Measurements from ENCODE around the gene INSR.
"Not testable (repeated sequence)": the region's sequence is repeated elsewhere in the genome, so short reads cannot be mapped to it uniquely, and the experiment has no call there.

The INSR gene

DNA sequence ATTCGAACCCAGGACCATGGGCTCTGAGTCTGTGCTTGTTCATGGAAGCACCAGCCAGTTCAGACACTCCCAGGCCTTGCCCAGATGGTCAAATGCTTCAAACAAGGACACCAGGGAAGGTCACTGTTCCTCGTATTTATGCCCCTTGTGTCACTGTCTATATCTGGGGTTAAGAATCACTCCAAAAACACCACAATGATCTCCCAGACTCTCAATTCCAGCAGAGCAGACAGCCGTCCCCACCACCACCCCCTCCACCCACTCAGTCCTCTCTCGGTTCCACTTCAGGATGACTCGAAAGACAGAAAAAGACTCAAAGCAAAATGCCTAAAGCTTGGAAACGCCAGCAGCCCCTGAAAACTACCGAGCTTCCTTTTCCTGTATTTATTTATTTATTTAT lies 79.0 kb downstream of the INSR start:
- H3K27ac ChIP-seq (ENCODE audit: low read depth, low read length) = no peak overlapping the region

DNA sequence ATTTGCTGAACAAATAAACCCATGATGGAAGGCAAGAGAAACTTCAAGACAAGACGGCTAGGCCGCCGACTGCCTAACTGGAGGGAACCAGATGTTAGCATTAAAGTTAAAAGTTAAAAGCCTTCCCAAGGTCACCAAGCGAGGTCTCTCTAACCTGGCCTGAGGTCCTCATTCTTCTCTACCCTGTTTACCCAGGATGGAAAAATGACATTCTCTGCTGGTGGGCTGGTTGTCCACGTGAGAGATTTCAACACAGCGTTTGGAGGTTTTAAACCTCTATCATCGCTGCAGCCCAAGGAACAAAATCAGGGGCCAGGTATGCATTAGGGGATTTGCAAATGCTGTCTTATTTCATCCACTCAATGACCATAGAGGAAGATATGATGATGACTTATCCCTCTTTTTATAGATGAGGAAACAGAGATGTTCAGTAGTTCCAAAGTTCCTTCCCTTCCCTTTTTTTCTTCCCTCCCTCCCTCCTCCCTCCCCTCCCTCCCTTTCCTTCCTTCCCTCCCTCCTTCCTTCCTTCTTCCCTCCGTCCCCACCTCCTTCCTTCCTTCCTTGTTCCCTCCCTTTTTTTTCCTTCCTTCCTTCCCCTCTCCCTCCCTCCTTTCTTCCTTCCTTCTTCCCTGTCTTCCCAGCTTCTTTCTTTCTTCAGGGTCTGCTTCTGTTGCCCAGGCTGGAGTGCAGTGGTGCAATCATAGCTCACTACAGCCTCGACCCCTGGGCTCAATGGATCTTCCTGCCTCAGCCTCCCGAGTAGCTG lies 79.7 kb downstream of the INSR start:
- Histone ChIP-seq H3K27ac (ENCODE audit: low read depth, low read length) (no peak overlapping the region), H3K9me3 (ENCODE audit: low read length) (no peaks in the 10 kb centered on the region), H3K4me1 (ENCODE audit: insufficient read depth, low read length) (peaks cover 4% of the 10 kb centered on the region), H3K4me3 (ENCODE audit: low read depth in 1 of 2, low read length in 2 of 2) (no peak overlapping the region), H3K27me3 (ENCODE audit: control insufficient read depth in 1 of 2, insufficient read depth in 2 of 2, low read length in 2 of 2) (no peaks in the 10 kb centered on the region), H3K9ac (ENCODE audit: low read length) (no peak overlapping the region), H3K36me3 (ENCODE audit: insufficient read depth, low read length) (no peaks in the 10 kb centered on the region)

More for the DNA sequence above, 79.0 kb downstream of the INSR start:
- Histone ChIP-seq H3K4me3 (ENCODE audit: low read depth in 1 of 2, low read length in 2 of 2) (no peak overlapping the region), H3K27me3 (ENCODE audit: control insufficient read depth in 1 of 2, insufficient read depth in 2 of 2, low read length in 2 of 2) (no peaks in the 10 kb centered on the region), H3K4me1 (ENCODE audit: insufficient read depth, low read length) (peaks cover 4% of the 10 kb centered on the region), H3K9ac (ENCODE audit: low read length) (no peak overlapping the region), H3K9me3 (ENCODE audit: low read length) (no peaks in the 10 kb centered on the region), H3K36me3 (ENCODE audit: insufficient read depth, low read length) (no peaks in the 10 kb centered on the region)

DNA sequence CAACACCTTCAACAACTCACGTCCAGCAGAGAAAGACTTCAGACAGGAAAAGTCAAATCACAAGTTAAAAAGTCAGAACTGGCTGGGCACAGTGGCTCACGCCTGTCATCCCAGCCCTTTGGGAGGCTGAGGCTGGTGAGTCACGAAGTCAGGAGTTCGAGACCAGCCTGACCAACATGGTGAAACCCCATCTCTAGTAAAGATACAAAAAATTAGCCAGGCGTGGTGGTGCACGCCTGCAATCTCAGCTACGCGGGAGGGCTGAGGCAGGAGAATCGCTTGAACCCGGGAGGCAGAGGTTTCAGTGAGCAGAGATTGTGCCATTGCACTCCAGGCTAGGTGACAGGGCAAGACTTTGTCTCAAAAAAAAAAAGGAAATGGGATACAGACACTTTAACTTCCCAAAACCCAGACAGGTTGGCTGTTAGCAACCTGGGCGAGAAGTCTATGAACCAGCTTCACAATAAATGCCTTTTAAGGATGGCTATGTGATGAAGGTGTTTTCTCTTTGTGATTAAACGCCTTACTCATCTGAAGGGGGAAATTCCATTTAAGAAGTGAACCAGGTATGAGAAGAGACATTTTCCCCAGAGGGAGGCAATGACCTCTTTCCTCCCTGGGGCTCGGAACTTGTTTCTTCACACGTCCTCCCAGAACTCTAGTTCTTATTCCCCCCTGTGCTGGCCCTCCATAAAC lies 80.4 kb downstream of the INSR start:
- H3K27ac ChIP-seq (ENCODE audit: low read depth, low read length) = no peak overlapping the region
- no peaks in the 10 kb centered on the region for H3K27me3 ChIP-seq (ENCODE audit: control insufficient read depth in 1 of 2, insufficient read depth in 2 of 2, low read length in 2 of 2)
- H3K36me3 ChIP-seq (ENCODE audit: insufficient read depth, low read length) = no peaks in the 10 kb centered on the region
- no peak overlapping the region for H3K4me3 ChIP-seq (ENCODE audit: low read depth in 1 of 2, low read length in 2 of 2)
- H3K4me1 ChIP-seq (ENCODE audit: insufficient read depth, low read length) = peaks cover 4% of the 10 kb centered on the region
- H3K9ac ChIP-seq (ENCODE audit: low read length) = no peak overlapping the region
- no peaks in the 10 kb centered on the region for H3K9me3 ChIP-seq (ENCODE audit: low read length)

DNA sequence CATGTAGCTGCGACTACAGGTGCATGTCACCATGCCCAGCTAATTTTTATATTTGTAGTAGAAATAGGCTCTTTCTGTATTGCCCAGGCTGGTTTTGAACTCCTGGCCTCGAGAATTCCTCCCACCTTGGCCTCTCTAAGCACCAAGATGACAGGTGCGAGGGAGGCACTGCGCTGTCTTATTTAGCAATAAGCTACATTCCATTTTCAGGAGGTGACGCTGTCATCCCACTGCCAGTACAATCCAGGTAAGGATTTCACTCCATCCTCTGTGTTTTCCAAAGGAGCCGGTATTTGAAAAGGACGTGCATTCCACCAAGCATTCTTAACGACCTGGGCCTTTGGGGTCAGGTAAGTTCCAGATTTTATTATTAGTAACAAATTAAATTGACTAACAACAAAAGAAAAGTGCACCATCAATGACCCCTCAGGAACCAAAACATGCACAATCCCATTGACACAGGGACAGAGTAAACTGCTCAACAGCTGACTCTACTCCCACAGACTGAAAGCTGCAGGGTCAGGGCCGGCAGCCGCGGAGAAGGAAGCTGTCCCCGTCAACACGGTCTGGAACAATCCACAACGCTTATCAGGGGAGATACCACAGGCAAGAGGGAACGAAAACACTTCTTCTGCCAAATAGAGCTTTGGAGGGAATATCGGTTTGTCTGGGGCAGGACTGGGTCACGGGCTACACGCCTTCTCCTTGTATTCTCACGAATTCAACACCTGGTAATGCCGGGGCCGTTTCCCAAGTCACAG lies 82.8 kb downstream of the INSR start:
- Histone ChIP-seq H3K36me3 (ENCODE audit: insufficient read depth, low read length) (no peaks in the 10 kb centered on the region), H3K9me3 (ENCODE audit: low read length) (no peaks in the 10 kb centered on the region), H3K4me3 (ENCODE audit: low read depth in 1 of 2, low read length in 2 of 2) (no peak overlapping the region), H3K27me3 (ENCODE audit: control insufficient read depth in 1 of 2, insufficient read depth in 2 of 2, low read length in 2 of 2) (no peaks in the 10 kb centered on the region), H3K9ac (ENCODE audit: low read length) (no peak overlapping the region), H3K27ac (ENCODE audit: low read depth, low read length) (no peak overlapping the region), H3K4me1 (ENCODE audit: insufficient read depth, low read length) (peaks cover 4% of the 10 kb centered on the region)

DNA sequence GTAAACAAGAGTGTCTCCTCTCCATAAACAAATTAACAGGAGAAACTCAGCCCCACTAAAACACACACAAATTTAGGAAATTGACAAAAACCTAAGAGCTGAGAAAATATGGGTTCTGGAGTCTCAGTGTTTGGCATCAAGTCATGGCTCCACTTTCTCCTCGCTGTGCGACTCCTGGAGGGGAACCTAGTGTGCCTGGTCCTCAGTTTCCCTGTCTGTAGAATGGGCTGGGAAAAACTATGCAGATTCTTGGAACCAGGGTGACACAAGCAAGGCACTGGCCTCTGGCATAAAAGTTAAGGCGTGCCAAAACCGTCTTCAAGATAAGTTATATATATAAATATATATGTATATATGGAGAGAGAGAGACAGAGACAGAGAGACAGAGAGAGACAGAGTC lies 83.9 kb downstream of the INSR start:
- H3K36me3 ChIP-seq (ENCODE audit: insufficient read depth, low read length) = no peaks in the 10 kb centered on the region
- no peaks in the 10 kb centered on the region for H3K9me3 ChIP-seq (ENCODE audit: low read length)
- no peaks in the 10 kb centered on the region for H3K27me3 ChIP-seq (ENCODE audit: control insufficient read depth in 1 of 2, insufficient read depth in 2 of 2, low read length in 2 of 2)
- no peak overlapping the region for H3K4me3 ChIP-seq (ENCODE audit: low read depth in 1 of 2, low read length in 2 of 2)
- H3K4me1 ChIP-seq (ENCODE audit: insufficient read depth, low read length) = peaks cover 4% of the 10 kb centered on the region
- no peak overlapping the region for H3K9ac ChIP-seq (ENCODE audit: low read length)
- no peak overlapping the region for H3K27ac ChIP-seq (ENCODE audit: low read depth, low read length)

DNA sequence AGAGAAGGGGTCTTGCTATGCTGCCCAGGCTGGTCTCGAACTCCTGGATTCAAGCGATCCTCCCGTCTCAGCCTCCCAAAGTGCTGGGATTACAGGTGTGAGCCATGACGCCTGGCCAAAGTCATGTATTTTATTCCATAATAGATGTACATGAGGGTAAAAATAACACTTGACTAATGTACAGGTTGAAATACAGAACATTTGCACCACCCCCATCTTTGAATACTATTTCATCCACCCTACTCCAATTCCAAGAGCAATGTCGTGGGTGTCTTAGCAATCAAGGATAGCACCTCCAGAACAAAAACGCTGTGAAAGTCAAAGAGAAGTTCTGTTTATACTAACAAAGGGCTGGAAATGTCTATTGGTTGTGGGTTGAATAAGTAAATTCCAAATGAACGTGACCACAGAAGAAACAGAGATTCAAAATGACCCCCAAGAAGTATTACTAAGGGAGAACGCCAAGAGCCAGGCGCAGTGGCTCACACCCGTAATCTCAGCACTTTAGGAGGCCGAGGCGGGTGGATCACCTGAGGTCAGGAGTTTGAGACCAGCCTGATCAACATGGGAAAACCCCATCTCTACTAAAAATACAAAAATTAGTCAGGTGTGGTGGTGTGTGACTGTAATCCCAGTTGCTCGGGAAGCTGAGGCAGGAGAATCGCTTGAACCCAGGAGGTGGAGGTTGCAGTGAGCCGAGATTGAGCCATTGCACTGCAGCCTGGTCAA lies 84.5 kb downstream of the INSR start:
- not testable (repeated sequence) for H3K9me3 ChIP-seq (ENCODE audit: low read length); H3K9ac ChIP-seq (ENCODE audit: low read length); H3K36me3 ChIP-seq (ENCODE audit: insufficient read depth, low read length); H3K27me3 ChIP-seq (ENCODE audit: control insufficient read depth in 1 of 2, insufficient read depth in 2 of 2, low read length in 2 of 2); H3K27ac ChIP-seq (ENCODE audit: low read depth, low read length); H3K4me3 ChIP-seq (ENCODE audit: low read depth in 1 of 2, low read length in 2 of 2); H3K4me1 ChIP-seq (ENCODE audit: insufficient read depth, low read length)

DNA sequence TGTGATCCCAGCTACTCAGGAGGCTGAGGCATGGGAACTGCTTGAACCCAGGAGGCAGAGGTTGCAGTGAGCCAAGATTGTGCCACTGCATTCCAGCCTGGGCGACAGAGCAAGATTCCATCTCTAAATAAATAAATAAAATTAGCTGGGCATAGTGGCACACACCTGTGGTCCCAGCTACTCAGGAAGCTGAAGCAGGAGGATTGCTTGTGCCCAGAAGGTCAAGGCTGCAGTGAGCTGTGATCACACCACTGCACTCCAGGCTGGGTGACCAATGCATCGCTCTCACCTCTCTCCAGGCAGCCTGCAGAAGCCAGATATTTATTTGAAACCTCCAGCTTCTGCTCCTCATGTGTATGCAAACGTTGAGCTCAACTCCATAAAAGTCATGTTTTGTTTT lies 85.2 kb downstream of the INSR start:
- H3K4me1 ChIP-seq (ENCODE audit: insufficient read depth, low read length); H3K4me3 ChIP-seq (ENCODE audit: low read depth in 1 of 2, low read length in 2 of 2); H3K27me3 ChIP-seq (ENCODE audit: control insufficient read depth in 1 of 2, insufficient read depth in 2 of 2, low read length in 2 of 2); H3K9ac ChIP-seq (ENCODE audit: low read length); H3K36me3 ChIP-seq (ENCODE audit: insufficient read depth, low read length); H3K9me3 ChIP-seq (ENCODE audit: low read length); H3K27ac ChIP-seq (ENCODE audit: low read depth, low read length): not testable (repeated sequence)

DNA sequence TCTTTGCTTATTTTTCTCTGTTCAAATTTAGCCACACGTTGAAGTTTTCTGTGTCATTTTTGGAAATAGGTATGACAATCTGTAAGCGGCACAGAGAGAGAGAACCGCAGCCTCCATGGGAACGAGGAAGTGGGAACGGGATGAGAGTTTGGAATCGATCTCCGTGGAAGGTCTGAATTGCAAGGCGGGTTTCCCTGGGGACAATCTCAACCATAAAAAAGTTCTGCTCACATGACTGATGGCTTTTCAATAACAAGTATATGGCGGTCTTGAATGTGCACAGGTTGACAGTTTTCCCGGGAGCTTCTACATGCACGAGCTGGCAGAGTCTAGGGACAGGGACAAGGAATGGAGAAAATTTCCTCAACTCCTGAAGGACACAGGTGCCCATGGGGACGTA lies 90.9 kb downstream of the INSR start:
- H3K9ac ChIP-seq (ENCODE audit: low read length) = no peak overlapping the region

DNA sequence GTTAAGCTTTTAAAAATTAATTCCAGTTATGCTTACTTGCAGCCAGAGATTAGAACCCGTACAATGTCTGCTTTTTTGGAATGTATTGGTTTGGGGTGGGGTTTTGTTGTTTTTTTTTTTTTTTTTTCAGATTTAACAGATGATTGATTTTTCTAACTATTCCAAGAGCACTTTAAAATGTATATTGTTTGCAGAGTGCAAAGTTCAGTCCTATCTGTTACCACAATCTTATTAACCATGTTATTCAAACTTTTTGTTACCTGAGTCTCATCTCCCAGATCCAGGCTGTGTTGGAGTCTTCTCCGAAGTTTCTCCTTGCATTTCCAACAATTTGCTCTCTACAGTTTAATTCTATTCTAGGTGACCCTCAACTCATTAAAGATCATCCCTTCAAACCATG lies 91.3 kb downstream of the INSR start:
- no peak overlapping the region for H3K4me3 ChIP-seq (ENCODE audit: low read depth in 1 of 2, low read length in 2 of 2)
- H3K9me3 ChIP-seq (ENCODE audit: low read length) = no peaks in the 10 kb centered on the region
- peaks cover 6% of the 10 kb centered on the region for H3K4me1 ChIP-seq (ENCODE audit: insufficient read depth, low read length)
- H3K27me3 ChIP-seq (ENCODE audit: control insufficient read depth in 1 of 2, insufficient read depth in 2 of 2, low read length in 2 of 2) = no peaks in the 10 kb centered on the region
- H3K9ac ChIP-seq (ENCODE audit: low read length) = no peak overlapping the region
- no peaks in the 10 kb centered on the region for H3K36me3 ChIP-seq (ENCODE audit: insufficient read depth, low read length)
- H3K27ac ChIP-seq (ENCODE audit: low read depth, low read length) = no peak overlapping the region

More for the DNA sequence above, 90.9 kb downstream of the INSR start:
- Histone ChIP-seq H3K4me1 (ENCODE audit: insufficient read depth, low read length) (peaks cover 6% of the 10 kb centered on the region), H3K4me3 (ENCODE audit: low read depth in 1 of 2, low read length in 2 of 2) (no peak overlapping the region), H3K27ac (ENCODE audit: low read depth, low read length) (no peak overlapping the region), H3K9me3 (ENCODE audit: low read length) (no peaks in the 10 kb centered on the region), H3K36me3 (ENCODE audit: insufficient read depth, low read length) (no peaks in the 10 kb centered on the region), H3K27me3 (ENCODE audit: control insufficient read depth in 1 of 2, insufficient read depth in 2 of 2, low read length in 2 of 2) (no peaks in the 10 kb centered on the region)

DNA sequence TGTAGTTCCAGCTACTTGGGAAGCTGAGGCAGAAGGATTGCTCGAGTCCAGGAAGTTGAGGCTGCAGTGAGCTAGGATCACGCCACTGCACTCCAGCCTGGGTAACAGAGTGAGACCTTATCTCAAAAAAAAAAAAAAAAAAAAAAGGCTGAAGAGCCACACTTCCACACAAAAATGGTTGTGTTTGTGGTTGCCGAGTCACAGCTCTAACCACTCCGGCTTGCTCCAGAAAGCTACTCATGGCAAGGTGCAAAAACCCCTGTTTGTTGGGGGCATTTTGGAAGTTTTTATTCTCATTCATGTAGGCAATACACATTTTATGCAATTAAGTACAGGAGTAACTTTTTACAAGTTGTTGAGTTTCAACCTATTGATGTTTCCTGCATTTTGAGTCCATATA lies 93.5 kb downstream of the INSR start:
- Histone ChIP-seq H3K9me3 (ENCODE audit: low read length) (no peaks in the 10 kb centered on the region), H3K36me3 (ENCODE audit: insufficient read depth, low read length) (no peaks in the 10 kb centered on the region), H3K9ac (ENCODE audit: low read length) (no peak overlapping the region), H3K4me3 (ENCODE audit: low read depth in 1 of 2, low read length in 2 of 2) (no peak overlapping the region), H3K27ac (ENCODE audit: low read depth, low read length) (no peak overlapping the region), H3K27me3 (ENCODE audit: control insufficient read depth in 1 of 2, insufficient read depth in 2 of 2, low read length in 2 of 2) (no peaks in the 10 kb centered on the region), H3K4me1 (ENCODE audit: insufficient read depth, low read length) (peaks cover 6% of the 10 kb centered on the region)

Data from muscle layer of colon (tissue), 2 donors.